CD8-positive, alpha-beta memory T cell (primary cell): ENCODE measurements around the gene DCP1A. TPM values are rescaled to one million over a fixed set of nuclear protein-coding genes. Genes with fewer than 3 reads are reported as not detected.
A peak's percentile ranks its signal among the peaks of the same experiment; 100 is the strongest.

ENCODE experiments used
- CTCF ChIA-PET: fragments of 350-600 bp; sonication (Branson Sonifier 250); formaldehyde crosslinking; loops from one replicate; lab custom pipeline; 2021; ENCODE audit warnings: antibody characterized with exemption; lab: Charles Lee
- POLR2A ChIA-PET: fragments of 350-600 bp; sonication (Branson Sonifier 250); formaldehyde crosslinking; loops from one replicate; lab custom pipeline; 2021; ENCODE audit warnings: antibody characterized with exemption; lab: Charles Lee
- DNase-seq, 5 donors: peaks; one replicate each; pipeline versions ENCODE4 v3.0.0 to v3.0.0-alpha.2; 2020 to 2022; ENCODE audit warnings: mixed read lengths in 1 of 5
- H3K27ac ChIP-seq: one replicate; pipeline ENCODE4 v1.7.0; 2013; ENCODE audit warnings: low read depth, mild to moderate bottlenecking, low read length, moderate library complexity
- H3K27me3 ChIP-seq: 2 replicates; pipeline ENCODE4 v1.7.0; 2013; ENCODE audit warnings: low read length, mild to moderate bottlenecking; ENCODE audit not compliant: insufficient read depth, poor library complexity, severe bottlenecking
- H3K36me3 ChIP-seq: 2 replicates; pipeline ENCODE4 v1.7.0; 2013; ENCODE audit warnings: mild to moderate bottlenecking, low read length, moderate library complexity; ENCODE audit not compliant: insufficient read depth
- H3K4me1 ChIP-seq: 2 replicates; pipeline ENCODE4 v1.7.0; 2013; ENCODE audit warnings: mild to moderate bottlenecking, low read length, moderate library complexity; ENCODE audit not compliant: insufficient read depth
- H3K4me3 ChIP-seq: 2 replicates; pipeline ENCODE4 v1.7.0; 2013; ENCODE audit warnings: mild to moderate bottlenecking, low read length
- H3K9me3 ChIP-seq: 2 replicates; pipeline ENCODE4 v1.7.0; 2013; ENCODE audit warnings: mild to moderate bottlenecking, low read length
- H3K27ac Mint-ChIP-seq, 8 donors: one replicate each; pipeline ENCODE4 v1.8.0; 2020 to 2021; ENCODE audit warnings: mixed read lengths in 8 of 8, mild to moderate bottlenecking in 6 of 8, inconsistent platforms in 3 of 8, moderate library complexity in 3 of 8
- H3K27me3 Mint-ChIP-seq, 2 donors: one replicate each; pipeline ENCODE4 v1.8.0; 2020 to 2021; ENCODE audit warnings: mixed read lengths in 2 of 2, mild to moderate bottlenecking in 1 of 2, moderate library complexity in 1 of 2
- H3K36me3 Mint-ChIP-seq, 3 donors: one replicate each; pipeline ENCODE4 v1.8.0; 2020 to 2021; ENCODE audit warnings: mixed read lengths in 3 of 3, inconsistent platforms in 1 of 3, mild to moderate bottlenecking in 1 of 3
- H3K4me1 Mint-ChIP-seq, 3 donors: one replicate each; pipeline ENCODE4 v1.8.0; 2020 to 2021; ENCODE audit warnings: mixed read lengths in 3 of 3, inconsistent platforms in 1 of 3, mild to moderate bottlenecking in 1 of 3
- H3K4me3 Mint-ChIP-seq, 7 donors: one replicate each; pipeline ENCODE4 v1.8.0; 2020 to 2021; ENCODE audit warnings: mixed read lengths in 7 of 7, mild to moderate bottlenecking in 6 of 7, moderate library complexity in 4 of 7, inconsistent platforms in 2 of 7
- H3K9me3 Mint-ChIP-seq, 5 donors: one replicate each; pipeline ENCODE4 v1.8.0; 2020 to 2022; ENCODE audit warnings: mixed read lengths in 5 of 5, mild to moderate bottlenecking in 3 of 5, moderate library complexity in 2 of 5, inconsistent platforms in 1 of 5
- polyA plus RNA-seq: library from polyadenylated mRNA; unstranded; fragments of 300-500 nt; fragmentation: Illumina TruSeq; gene quantifications from one replicate; pipeline ENCODE4 v1.2.3, GENCODE V29; 2021
- total RNA-seq, 2 experiments: library from RNA; stranded (reverse); gene quantifications; one replicate each; pipeline ENCODE4 v1.2.3, GENCODE V29; 2021

Gene DCP1A
- total and polyA plus RNA-seq, 3 experiments from 2014 or later: 40.1 to 82.4 (median 40.2) TPM

DNA sequence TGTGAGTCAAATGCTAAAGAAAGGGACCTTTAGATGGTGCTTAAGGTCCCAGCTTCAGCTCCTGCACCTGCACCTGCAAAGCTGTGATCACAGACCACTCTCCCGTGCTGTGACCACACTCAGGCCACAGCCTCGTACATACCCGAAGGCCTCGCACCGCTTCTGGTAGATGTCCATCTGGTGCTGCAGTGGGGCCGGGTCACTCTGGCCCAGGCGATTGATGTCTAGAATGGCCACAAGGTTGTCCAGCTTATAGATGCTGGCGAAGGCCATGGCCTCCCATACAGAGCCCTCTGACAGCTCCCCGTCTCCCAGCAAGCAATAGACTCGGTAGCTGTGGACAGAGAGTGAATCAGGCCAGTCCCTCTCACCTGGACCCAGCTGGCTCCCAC is 112.5 kb downstream of the DCP1A start:
- H3K27me3 ChIP-seq: no peaks in the 10 kb centered on the region
- H3K36me3 ChIP-seq: peaks cover 24% of the 10 kb centered on the region
- peak in 1 of 5 donors; percentile 26 for DNase-seq
- H3K9me3 Mint-ChIP-seq: no peaks in the 10 kb centered on the region
- ChIA-PET POLR2A (no interaction called here), CTCF (interaction anchor here (1.3 kb wide), 1 partner anchor 14 kb away, joined by 4 read pairs; no protein-coding TSS in a partner anchor)
- H3K27ac ChIP-seq: no peak overlapping the region
- no peaks in the 10 kb centered on the region for H3K9me3 ChIP-seq
- H3K4me3 ChIP-seq: no peak overlapping the region
- no peak overlapping the region for H3K4me3 Mint-ChIP-seq
- H3K36me3 Mint-ChIP-seq: peaks cover 0 to 82% (median 11%) of the 10 kb centered on the region in 3 donors
- no peak overlapping the region for H3K27ac Mint-ChIP-seq
- H3K27me3 Mint-ChIP-seq: no peaks in the 10 kb centered on the region
- H3K4me1 ChIP-seq: no peaks in the 10 kb centered on the region
- no peaks in the 10 kb centered on the region for H3K4me1 Mint-ChIP-seq

DNA sequence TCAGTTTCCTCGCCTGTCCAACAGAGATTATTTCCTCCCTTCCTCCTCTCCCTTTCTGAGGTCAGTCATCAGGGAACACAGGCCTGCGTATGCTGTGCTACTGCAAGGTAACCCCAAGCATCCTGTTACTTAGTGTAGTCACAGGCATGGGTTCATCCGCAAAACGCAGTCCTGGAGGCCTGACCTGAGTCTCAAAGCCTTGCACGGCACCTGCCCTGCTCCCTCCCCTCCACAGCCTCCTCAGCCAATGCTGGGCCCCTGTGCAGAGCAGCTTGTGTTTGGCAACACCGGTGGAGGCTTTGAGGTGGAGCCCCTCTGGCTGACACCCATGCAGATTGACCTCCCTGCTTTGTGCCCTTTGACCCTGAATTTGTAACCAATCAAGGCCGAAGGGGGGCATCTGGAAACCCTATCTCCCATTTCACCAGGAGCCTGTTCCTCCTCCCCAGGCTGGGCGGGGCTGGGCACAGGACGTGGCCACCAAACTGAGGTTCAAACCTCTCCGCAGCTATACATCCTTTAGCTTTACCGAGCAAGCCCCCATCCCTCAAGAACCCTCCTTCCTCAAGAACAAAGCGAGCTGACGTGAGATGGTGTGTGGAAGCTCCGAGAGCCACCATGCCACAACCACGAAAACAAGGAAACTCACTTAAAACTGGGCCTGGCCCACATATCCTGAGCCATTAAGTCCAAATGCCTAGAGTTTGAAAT is 113.1 kb downstream of the DCP1A start:
- Mint-ChIP-seq H3K4me1 (no peaks in the 10 kb centered on the region), H3K9me3 (no peaks in the 10 kb centered on the region), H3K27ac (peak overlapping the region in 2 of 8 donors; percentile 60 to 61), H3K4me3 (no peak overlapping the region), H3K27me3 (no peaks in the 10 kb centered on the region), H3K36me3 (peaks cover 0 to 82% (median 10%) of the 10 kb centered on the region in 3 donors)
- ChIA-PET CTCF (interaction anchor here (1.3 kb wide), 1 partner anchor 14 kb away, joined by 4 read pairs; no protein-coding TSS in a partner anchor), POLR2A (interaction anchor here (0.6 kb wide), 1 partner anchor 38 kb away, joined by 7 read pairs; no protein-coding TSS in a partner anchor)
- Histone ChIP-seq H3K27me3 (no peaks in the 10 kb centered on the region), H3K9me3 (no peaks in the 10 kb centered on the region), H3K4me1 (no peaks in the 10 kb centered on the region), H3K27ac (no peak overlapping the region), H3K36me3 (peaks cover 24% of the 10 kb centered on the region), H3K4me3 (no peak overlapping the region)
- peak in 1 of 5 donors; percentile 14 for DNase-seq

Other genes starting within 250 kb of the DCP1A start
- 10 to 100 TPM; 52.7 to 58.5 TPM for gene RFT1, start 217.1 kb downstream of the DCP1A start, total RNA-seq
- gene RFT1, start 217.1 kb downstream of the DCP1A start, polyA plus RNA-seq: 31.3 TPM
- gene PRKCD, start 186.3 kb downstream of the DCP1A start, total RNA-seq: 10 to 100 TPM; 27.2 to 27.3 TPM
- gene PRKCD, start 186.3 kb downstream of the DCP1A start, polyA plus RNA-seq: 27.3 TPM
- gene TKT, start 91.5 kb downstream of the DCP1A start, total RNA-seq: 100 to 1,000 TPM; 173 to 182 TPM
- 59.3 TPM for gene TKT, start 91.5 kb downstream of the DCP1A start, polyA plus RNA-seq
- gene CACNA1D, start 147.1 kb upstream of the DCP1A start, total RNA-seq: under 1 TPM; 0.26 to 0.78 TPM
- 0.02 TPM for gene CACNA1D, start 147.1 kb upstream of the DCP1A start, polyA plus RNA-seq